Vagina (tissue), 2 donors: Measurements from ENCODE around the gene PRG3. TPM values are rescaled to one million over a fixed set of nuclear protein-coding genes. Genes with fewer than 3 reads are reported as not detected.

Experiments used
- DNase-seq, 2 donors: peaks; one replicate each; pipeline ENCODE4 v3.0.0-alpha.2; 2017; ENCODE audit errors: extremely low spot score in 2 of 2
- H3K27ac ChIP-seq: fragments of 200-600 bp; sonication (generic); one replicate; pipeline ENCODE4 v1.5.1; 2019
- H3K27me3 ChIP-seq: fragments of 200-600 bp; sonication (generic); one replicate; pipeline ENCODE4 v1.5.1; 2019
- H3K36me3 ChIP-seq, 2 donors: fragments of 200-600 bp; sonication (generic); one replicate each; pipeline ENCODE4 v1.5.1; 2017 to 2019
- H3K4me1 ChIP-seq: fragments of 200-600 bp; sonication (generic); one replicate; pipeline ENCODE4 v1.5.1; 2019
- H3K4me3 ChIP-seq, 2 donors: fragments of 200-600 bp; sonication (generic); 1 replicate in 1 of 2; 2 replicates in 1 of 2; pipeline ENCODE4 v1.5.1; 2016 to 2019
- H3K9me3 ChIP-seq: fragments of 200-600 bp; sonication (generic); one replicate; pipeline ENCODE4 v1.5.1; 2019
- CTCF ChIP-seq, 3 experiments: fragments of 450-650 bp in 2 of 3; fragments of 200-600 bp in 1 of 3; sonication (generic) in 1 of 3; IDR thresholded peaks; one replicate each; pipeline ENCODE4 v1.5.1; 2017 to 2019; ENCODE audit warnings: antibody characterized with exemption in 3 of 3, mild to moderate bottlenecking in 2 of 3, moderate library complexity in 2 of 3
- POLR2A ChIP-seq, 2 donors: fragments of 450-650 bp; IDR thresholded peaks; one replicate each; pipeline ENCODE4 v1.6.1; 2017; ENCODE audit warnings: antibody characterized with exemption in 2 of 2, mild to moderate bottlenecking in 2 of 2, moderate library complexity in 2 of 2
- POLR2AphosphoS5 ChIP-seq, 2 donors: sonication (generic); formaldehyde crosslinking; IDR thresholded peaks; one replicate each; pipeline ENCODE4 v1.9.0; 2017; ENCODE audit warnings: antibody characterized with exemption in 2 of 2, mild to moderate bottlenecking in 2 of 2, low read depth in 1 of 2; ENCODE audit not compliant: insufficient read depth in 1 of 2
- intact Hi-C: fragments of 100-400 bp; cut with DNase I; formaldehyde crosslinking; loops from one replicate; pipeline ENCODE4 v1.15.1; 2023
- total RNA-seq: library from RNA; depleted of rRNA; stranded (reverse); fragments of >200 nt; gene quantifications from one replicate; pipeline ENCODE4 v1.2.3, GENCODE V29; 2016

The PRG3 gene
- total RNA-seq, 1 donor from 2014 or later, result not detected

GRCh38 chr11:57356268-57356667 lies 24.7 kb downstream of the PRG3 start:
- Histone ChIP-seq H3K9me3 (no peaks in the 10 kb centered on the region), H3K4me3 (no peak overlapping the region), H3K27ac (no peak overlapping the region), H3K27me3 (no peaks in the 10 kb centered on the region), H3K36me3 (no peaks in the 10 kb centered on the region), H3K4me1 (peaks cover 18% of the 10 kb centered on the region)
- intact Hi-C loops, result no loop called here
- no peak for DNase-seq
- TF ChIP-seq POLR2AphosphoS5 (IDR thresholded peaks at IDR 0.05; ENCODE audit: insufficient read depth in 1 of 2, low read depth in 1 of 2) (no peak), POLR2A (IDR thresholded peaks at IDR 0.05) (no peak), CTCF (IDR thresholded peaks at IDR 0.05) (no peak)

- no peak for DNase-seq
- Histone ChIP-seq H3K4me3 (no peak overlapping the region), H3K27ac (no peak overlapping the region), H3K4me1 (peaks cover 20% of the 10 kb centered on the region), H3K27me3 (no peaks in the 10 kb centered on the region), H3K9me3 (no peaks in the 10 kb centered on the region), H3K36me3 (no peaks in the 10 kb centered on the region)
- TF ChIP-seq CTCF (IDR thresholded peaks at IDR 0.05), result no peak
- TF ChIP-seq POLR2AphosphoS5 (IDR thresholded peaks at IDR 0.05; ENCODE audit: insufficient read depth in 1 of 2, low read depth in 1 of 2), result no peak
- no peak for TF ChIP-seq POLR2A (IDR thresholded peaks at IDR 0.05)
- intact Hi-C loops, result no loop called here
Measured at GRCh38 chr11:57354699-57355098, 26.3 kb downstream of the PRG3 start.

- Histone ChIP-seq H3K4me1 (peaks cover 24% of the 10 kb centered on the region), H3K4me3 (no peak overlapping the region), H3K27me3 (no peaks in the 10 kb centered on the region), H3K36me3 (no peaks in the 10 kb centered on the region), H3K9me3 (no peaks in the 10 kb centered on the region), H3K27ac (no peak overlapping the region)
- intact Hi-C loops, result no loop called here
- DNase-seq, result no peak
- TF ChIP-seq POLR2AphosphoS5 (IDR thresholded peaks at IDR 0.05; ENCODE audit: insufficient read depth in 1 of 2, low read depth in 1 of 2) (no peak), POLR2A (IDR thresholded peaks at IDR 0.05) (no peak), CTCF (IDR thresholded peaks at IDR 0.05) (no peak)
Measured at GRCh38 chr11:57353852-57354251, 27.1 kb downstream of the PRG3 start.

GRCh38 chr11:57353446-57353845 lies 27.5 kb downstream of the PRG3 start:
- Histone ChIP-seq H3K4me3 (no peak overlapping the region), H3K36me3 (no peaks in the 10 kb centered on the region), H3K9me3 (no peaks in the 10 kb centered on the region), H3K4me1 (peaks cover 24% of the 10 kb centered on the region), H3K27me3 (no peaks in the 10 kb centered on the region), H3K27ac (no peak overlapping the region)
- no peak for DNase-seq
- intact Hi-C loops, result no loop called here
- TF ChIP-seq CTCF (IDR thresholded peaks at IDR 0.05) (no peak), POLR2AphosphoS5 (IDR thresholded peaks at IDR 0.05; ENCODE audit: insufficient read depth in 1 of 2, low read depth in 1 of 2) (no peak)

GRCh38 chr11:57353036-57353435 lies 27.9 kb downstream of the PRG3 start:
- Histone ChIP-seq H3K4me3 (no peak overlapping the region), H3K27ac (no peak overlapping the region), H3K9me3 (no peaks in the 10 kb centered on the region), H3K4me1 (peaks cover 20% of the 10 kb centered on the region), H3K27me3 (no peaks in the 10 kb centered on the region), H3K36me3 (no peaks in the 10 kb centered on the region)
- DNase-seq, result no peak
- intact Hi-C loops, result no loop called here
- TF ChIP-seq POLR2A (IDR thresholded peaks at IDR 0.05), result no peak
- TF ChIP-seq CTCF (IDR thresholded peaks at IDR 0.05), result no peak
- no peak for TF ChIP-seq POLR2AphosphoS5 (IDR thresholded peaks at IDR 0.05; ENCODE audit: insufficient read depth in 1 of 2, low read depth in 1 of 2)
